Measurements from ENCODE around the gene GOSR1.
"Not testable (repeated sequence)": the region's sequence is repeated elsewhere in the genome, so short reads cannot be mapped to it uniquely, and the experiment has no call there.

GOSR1 gene

GRCh38 chr17:30549181-30549580, 72.0 kb downstream of the GOSR1 start:
- DNase-seq = not testable (repeated sequence)

GRCh38 chr17:30549864-30550511, 72.8 kb downstream of the GOSR1 start:
- no peak for DNase-seq

- no peak for DNase-seq
Observed at GRCh38 chr17:30550512-30551273, 73.5 kb downstream of the GOSR1 start.

- not testable (repeated sequence) for DNase-seq
Observed at GRCh38 chr17:30551274-30551995, 74.2 kb downstream of the GOSR1 start.

- no peak for DNase-seq
Observed at GRCh38 chr17:30551996-30552339, 74.8 kb downstream of the GOSR1 start.

- no peak for DNase-seq
Observed at GRCh38 chr17:30552994-30553566, 75.9 kb downstream of the GOSR1 start.

- not testable (repeated sequence) for DNase-seq
Observed at GRCh38 chr17:30553823-30554440, 76.7 kb downstream of the GOSR1 start.

- DNase-seq = no peak
Observed at GRCh38 chr17:30554839-30555751, 77.9 kb downstream of the GOSR1 start.

- DNase-seq = no peak
Observed at GRCh38 chr17:30555942-30556341, 78.7 kb downstream of the GOSR1 start.

GRCh38 chr17:30556374-30557332, 79.4 kb downstream of the GOSR1 start:
- no peak for DNase-seq

- DNase-seq = no peak
Observed at GRCh38 chr17:30557916-30558685, 80.9 kb downstream of the GOSR1 start.

GRCh38 chr17:30558686-30559545, 81.7 kb downstream of the GOSR1 start:
- no peak for DNase-seq

- DNase-seq = no peak
Observed at GRCh38 chr17:30559656-30560055, 82.4 kb downstream of the GOSR1 start.

- DNase-seq = not testable (repeated sequence)
Observed at GRCh38 chr17:30560117-30561026, 83.2 kb downstream of the GOSR1 start.

- not testable (repeated sequence) for DNase-seq
Observed at GRCh38 chr17:30561766-30562165, 84.6 kb downstream of the GOSR1 start.

GRCh38 chr17:30563131-30563904, 86.1 kb downstream of the GOSR1 start:
- DNase-seq = not testable (repeated sequence)

- DNase-seq = not testable (repeated sequence)
Observed at GRCh38 chr17:30563905-30564390, 86.7 kb downstream of the GOSR1 start.

Measured in stimulated activated CD4-positive, alpha-beta T cell treated with anti-CD3 and anti-CD28 coated beads, Interleukin-4, amount 100 ng/mL, for 4 hours (primary cell).